HG03342 (cell line): ENCODE measurements around the gene GTF3C4.
A peak's percentile ranks its signal among the peaks of the same experiment; 100 is the strongest.

ENCODE experiments used
- ATAC-seq: cut with Tn5 transposase; IDR thresholded peaks from one replicate; pipeline ENCODE4 v1.9.1; 2021; ENCODE audit warnings: mild to moderate bottlenecking, moderate library complexity; ENCODE audit not compliant: unreplicated experiment

The GTF3C4 gene, protein sequence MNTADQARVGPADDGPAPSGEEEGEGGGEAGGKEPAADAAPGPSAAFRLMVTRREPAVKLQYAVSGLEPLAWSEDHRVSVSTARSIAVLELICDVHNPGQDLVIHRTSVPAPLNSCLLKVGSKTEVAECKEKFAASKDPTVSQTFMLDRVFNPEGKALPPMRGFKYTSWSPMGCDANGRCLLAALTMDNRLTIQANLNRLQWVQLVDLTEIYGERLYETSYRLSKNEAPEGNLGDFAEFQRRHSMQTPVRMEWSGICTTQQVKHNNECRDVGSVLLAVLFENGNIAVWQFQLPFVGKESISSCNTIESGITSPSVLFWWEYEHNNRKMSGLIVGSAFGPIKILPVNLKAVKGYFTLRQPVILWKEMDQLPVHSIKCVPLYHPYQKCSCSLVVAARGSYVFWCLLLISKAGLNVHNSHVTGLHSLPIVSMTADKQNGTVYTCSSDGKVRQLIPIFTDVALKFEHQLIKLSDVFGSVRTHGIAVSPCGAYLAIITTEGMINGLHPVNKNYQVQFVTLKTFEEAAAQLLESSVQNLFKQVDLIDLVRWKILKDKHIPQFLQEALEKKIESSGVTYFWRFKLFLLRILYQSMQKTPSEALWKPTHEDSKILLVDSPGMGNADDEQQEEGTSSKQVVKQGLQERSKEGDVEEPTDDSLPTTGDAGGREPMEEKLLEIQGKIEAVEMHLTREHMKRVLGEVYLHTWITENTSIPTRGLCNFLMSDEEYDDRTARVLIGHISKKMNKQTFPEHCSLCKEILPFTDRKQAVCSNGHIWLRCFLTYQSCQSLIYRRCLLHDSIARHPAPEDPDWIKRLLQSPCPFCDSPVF

DNA sequence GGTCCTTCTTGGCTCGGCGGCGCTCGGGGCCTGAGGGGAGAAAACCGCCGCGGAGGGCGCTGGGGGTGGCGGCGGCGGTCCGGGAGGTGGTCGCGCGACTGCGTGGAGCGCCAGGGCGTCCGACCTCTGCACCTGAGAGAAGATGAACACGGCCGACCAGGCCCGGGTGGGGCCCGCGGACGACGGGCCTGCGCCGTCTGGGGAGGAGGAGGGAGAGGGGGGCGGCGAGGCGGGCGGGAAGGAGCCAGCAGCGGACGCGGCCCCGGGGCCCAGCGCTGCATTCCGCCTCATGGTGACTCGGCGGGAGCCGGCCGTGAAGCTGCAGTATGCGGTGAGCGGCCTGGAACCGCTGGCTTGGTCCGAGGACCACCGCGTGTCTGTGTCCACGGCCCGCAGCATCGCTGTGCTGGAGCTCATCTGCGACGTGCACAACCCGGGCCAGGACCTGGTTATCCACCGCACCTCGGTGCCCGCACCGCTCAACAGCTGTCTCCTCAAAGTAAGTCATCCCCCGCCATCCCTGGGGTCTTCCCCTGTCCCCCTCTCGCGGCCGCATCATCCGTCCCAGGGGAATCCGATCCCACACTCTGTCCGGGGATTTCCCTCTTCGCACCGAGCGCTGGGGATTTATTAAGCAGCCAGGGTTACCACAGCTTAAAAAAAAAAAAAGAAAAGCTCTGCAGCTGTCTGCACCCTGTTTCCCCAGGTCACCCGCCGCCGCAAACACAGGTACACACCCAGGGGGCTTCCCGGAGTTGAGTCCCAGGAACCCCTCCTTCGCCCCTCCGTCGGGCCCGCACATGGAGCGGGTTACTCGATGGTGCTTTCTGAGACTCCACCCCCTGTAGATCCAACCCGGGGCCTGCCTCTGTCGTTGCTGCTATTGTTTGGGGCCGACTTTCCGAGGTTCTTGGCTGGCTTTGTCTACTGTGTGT, at the start of gene GTF3C4:
Gene GTF3C4, plus strand, starts transcription at position 8 of the 935 bp plus-strand sequence. Its CDS starts 135 bp downstream, at position 143.
- ATAC-seq, result peak; percentile 46

DNA sequence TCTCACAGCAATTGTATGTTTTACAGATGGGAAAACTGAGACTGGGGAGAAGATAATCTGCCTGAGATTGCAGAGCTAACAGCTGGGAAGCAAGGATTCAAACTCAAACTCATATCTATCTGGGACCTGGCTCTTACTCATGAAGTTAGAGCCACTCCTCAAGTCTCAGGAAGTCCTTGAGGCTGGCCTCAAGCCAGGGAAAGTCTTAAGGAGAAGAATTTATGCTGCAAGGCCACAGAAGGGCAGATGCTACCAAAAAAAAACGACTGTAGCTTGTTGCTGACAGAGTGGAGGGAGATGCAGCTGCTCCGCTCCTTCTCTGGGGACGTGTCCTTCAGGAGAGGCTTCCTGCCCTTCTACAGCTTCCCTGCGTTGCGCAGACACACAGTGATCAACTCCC, 48.1 kb upstream of the GTF3C4 start:
- no peak for ATAC-seq

DNA sequence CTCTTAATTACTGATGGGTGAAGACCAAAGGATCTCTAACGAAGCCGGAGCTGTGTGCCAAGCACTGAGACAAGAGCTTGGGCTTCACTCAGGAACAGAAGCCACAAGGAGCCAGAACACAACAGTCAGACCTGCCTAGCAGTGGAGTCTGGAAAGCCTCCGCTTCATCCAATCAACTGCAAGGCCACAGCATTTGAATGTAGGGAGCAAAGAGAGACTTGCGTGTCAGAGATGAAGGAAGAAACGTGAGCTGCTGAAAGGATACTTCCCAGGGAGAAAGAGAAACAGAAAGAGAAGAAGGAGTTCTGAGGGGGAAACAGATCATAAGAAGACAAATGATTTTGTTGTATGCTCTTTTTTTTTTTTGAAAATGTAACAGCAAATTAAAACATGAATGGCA, 44.0 kb upstream of the GTF3C4 start:
- no peak for ATAC-seq

DNA sequence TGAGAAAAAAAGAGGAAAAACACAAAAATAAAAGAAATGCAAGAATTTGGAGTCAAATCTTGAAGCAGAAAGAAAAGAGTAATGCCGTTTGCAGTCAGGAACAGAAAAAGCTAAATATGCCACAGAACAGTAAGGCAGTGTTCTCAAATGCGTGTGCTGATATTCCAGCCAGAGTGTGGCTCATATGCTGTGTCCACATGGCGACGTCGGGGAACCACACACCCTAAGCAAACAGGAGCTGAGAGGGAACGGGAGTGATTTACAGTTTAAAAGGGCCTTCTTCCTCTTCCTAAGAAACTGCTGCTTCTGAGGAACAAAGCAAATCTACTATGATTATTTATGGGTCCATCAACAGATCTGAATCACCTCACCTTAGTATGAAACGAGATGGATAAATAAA, 43.2 kb upstream of the GTF3C4 start:
- no peak for ATAC-seq

DNA sequence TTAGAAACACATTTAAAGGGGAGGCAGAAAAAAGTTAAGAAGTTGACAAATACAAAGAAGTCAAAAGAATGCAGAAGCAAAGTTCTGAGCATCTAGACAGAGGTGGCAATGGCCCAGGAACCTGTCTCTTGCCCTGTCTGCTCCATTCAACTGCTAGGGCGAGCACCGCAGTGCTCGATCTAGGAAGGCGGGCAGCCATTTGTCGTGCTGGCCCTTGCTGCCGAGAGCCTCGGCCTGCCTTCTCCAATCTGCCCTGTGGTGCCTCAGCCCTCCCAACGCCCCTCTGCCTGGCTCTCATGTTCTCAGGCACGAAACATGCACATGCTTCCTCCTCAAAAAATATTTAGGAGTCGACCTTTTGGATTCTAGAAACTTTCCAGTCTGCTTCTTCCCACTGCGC, 42.7 kb upstream of the GTF3C4 start:
- no peak for ATAC-seq

DNA sequence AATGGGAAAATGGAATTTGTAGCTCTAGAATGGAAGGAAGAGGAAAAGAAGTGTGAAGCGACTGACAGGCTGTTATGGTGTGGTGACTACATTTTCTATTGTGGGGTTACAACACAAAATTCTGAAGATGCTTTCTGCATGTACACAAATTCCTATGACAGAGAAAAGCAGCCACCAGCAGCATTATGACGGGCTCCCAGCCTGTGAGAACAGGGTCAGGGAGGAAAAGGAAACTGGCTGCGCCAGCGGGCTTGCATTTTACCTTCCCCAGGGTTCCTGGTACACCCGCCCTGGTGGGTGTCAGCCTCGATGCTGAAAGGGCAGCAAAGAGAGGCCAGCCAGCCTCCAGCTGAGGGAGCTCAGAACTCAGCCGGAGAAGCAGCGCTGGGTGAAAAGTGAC, 41.5 kb upstream of the GTF3C4 start:
- ATAC-seq, result no peak

DNA sequence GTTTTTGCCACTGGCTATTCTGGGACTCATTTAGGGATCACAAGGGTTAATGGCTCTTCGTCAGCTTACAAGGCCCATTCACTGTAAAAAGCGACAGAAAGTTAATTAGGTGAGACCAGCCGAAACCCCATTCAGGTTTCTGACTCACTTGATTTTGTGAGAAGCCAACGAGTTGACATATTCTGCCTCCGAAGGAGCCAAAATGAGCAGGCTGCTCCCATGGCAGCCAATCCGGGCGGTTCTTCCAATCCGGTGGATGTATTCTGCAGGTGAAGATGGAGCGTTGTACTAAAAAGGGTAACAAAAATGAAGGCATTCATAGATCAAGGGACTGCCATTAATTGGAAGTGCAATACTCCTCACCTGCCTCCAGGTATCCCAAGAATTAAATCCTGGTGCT, 40.1 kb upstream of the GTF3C4 start:
- no peak for ATAC-seq

DNA sequence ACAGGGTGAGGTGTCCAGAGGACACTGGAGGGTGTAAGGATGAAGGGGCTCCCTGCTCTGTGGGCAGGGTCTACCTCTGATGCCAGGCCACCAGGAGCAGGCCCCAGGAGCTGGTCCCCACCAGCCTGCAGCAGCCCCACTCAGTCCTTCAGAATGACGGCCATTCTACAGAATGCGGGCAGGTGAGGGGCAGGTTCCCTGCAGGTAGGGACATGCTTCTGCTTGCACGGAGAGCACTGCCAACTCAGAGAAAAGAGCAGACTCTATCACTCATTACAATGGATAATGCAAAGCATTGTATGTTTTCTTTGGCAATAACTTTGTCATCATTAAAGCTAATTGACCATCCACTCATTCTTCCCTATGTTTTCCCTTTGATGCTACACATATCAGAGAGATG, 39.5 kb upstream of the GTF3C4 start:
- ATAC-seq, result no peak

- ATAC-seq, result no peak
Observed at GRCh38 chr9:132631280-132631679, 39.0 kb upstream of the GTF3C4 start.

DNA sequence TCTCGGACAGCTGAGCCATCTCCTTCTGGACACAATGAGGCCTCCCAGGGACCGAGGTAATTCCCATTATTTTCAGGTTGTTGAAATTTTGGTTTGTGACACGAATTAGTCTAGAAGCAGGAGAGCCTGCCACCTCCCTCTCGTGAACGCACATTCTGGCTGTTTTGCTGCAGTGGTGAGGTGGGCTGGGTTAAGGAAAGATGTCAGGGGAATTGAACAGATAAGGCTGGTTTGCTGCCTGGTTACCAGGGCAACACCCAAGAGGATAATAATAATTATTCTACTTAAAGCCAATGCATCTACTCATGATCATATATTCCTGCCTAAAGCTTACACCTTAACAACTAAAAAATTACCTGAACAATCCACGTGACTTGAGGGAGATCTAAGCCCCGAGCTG, 38.6 kb upstream of the GTF3C4 start:
- no peak for ATAC-seq

GRCh38 chr9:132632413-132633129, 37.7 kb upstream of the GTF3C4 start:
- ATAC-seq, result no peak

GRCh38 chr9:132634327-132634726, 35.9 kb upstream of the GTF3C4 start:
- no peak for ATAC-seq

DNA sequence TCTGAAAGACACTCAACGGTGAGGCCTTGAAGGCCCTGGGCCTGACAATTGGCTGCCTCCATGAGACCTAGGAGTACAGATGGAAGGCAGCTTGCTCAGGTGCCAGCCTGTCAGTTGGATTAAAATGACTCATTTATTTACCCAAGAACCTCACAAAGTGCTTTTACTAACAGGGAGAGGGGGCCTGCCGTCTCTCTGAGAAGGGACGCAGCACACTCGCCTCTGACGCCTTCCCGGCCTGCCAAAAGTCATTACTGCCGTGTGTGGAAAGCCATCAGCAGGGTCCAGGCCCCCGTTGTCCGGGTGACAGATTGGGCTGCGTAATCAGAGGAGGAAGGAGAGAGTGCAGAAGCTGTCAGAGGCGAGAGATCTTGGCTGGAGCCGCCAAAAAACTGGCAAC, 32.9 kb upstream of the GTF3C4 start:
- no peak for ATAC-seq

DNA sequence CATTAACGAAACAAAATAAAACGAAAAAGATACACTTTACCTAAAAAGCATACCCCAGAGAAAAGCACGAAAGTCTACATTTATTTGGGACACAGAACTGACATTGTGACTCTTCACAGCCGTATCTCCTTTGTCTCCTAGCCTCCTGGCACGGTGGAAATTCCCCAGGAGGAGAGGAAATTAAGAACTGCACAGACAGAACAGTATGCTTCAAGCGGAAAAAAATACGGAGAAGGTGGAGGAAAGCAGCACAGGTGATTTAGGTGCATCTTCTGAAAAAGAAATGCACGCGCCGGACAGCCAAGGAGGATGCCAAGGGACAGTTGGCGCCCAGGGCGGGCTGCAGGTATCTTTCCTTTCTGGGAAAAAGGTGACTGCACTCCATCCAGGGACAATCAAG, 32.5 kb upstream of the GTF3C4 start:
- no peak for ATAC-seq

DNA sequence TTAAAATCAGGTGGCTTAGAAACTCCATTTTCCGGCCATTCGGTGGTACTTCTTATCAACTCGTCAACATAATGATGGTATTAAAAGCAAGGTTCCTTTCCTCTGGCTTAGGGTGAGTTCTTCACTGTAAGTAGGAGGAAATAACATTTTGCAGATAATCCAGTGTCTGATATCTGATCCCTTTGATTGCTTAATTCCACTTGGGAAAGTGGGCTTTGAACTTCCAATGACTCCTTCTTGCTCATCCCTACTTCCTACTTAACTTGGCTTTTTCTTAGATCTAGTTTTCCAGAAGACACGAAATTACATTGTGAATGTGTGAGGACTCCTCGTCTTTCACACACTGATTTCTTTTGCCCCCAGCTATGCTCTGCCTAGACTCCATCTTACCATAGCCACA, 32.0 kb upstream of the GTF3C4 start:
- no peak for ATAC-seq

DNA sequence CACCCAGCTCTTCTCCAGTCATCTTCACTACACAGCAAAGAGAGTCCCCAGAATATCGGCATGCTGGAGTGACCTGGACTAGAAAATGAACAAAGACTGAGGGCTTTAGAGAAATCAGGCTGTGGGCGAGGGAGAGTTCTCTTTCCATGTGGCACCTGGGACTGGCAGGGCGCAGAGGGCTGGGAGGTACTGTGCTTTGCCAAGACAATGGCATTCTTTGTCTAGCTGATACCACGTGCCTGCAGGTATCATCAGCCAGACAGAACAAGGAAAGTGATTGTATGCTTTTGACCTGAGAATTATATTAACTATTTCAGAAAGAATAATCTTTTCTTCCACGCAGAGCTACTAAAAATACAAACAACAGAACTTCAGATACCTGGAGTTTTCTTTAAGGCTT, 30.9 kb upstream of the GTF3C4 start:
- no peak for ATAC-seq

DNA sequence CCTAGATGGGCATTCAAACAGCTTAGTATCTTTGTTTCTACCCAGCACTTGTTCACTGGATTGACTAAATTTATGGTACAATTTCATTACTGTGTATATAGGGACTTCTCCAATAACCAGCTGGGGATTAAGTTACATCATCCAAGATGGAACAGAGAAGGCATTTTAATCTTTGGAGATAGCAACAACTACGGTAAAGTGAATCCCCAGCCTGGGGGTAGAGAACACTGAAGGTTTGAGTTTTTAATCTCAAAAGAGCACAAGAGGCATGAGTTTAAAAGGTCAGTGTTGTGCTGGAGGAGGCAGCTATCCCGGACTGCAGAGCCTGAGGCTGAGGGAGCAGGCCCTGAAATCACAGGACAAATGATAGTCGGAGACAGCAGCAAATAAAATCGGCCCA, 29.0 kb upstream of the GTF3C4 start:
- ATAC-seq, result no peak

GRCh38 chr9:132644251-132644650, 26.0 kb upstream of the GTF3C4 start:
- no peak for ATAC-seq

- ATAC-seq, result no peak
Observed at GRCh38 chr9:132645306-132645705, 25.0 kb upstream of the GTF3C4 start.

DNA sequence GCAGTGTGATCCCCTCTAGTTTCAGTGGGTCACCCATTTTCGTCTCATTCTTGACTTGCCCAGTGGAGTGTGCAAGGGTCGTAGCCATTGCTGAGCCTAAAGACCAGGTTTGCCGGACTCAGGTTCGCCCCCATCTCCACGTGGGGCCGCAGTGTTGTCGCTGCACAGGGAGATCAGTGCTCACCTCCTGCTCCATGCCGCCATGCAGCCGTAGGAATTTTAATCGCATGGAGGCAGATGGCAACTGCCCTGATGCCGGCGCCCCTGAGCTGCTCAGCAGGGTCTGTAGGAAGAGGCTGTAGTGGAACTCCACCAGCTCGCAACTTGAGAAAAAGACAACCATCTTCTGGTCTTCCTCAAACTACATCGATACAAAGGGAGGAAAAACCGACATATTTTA, 24.6 kb upstream of the GTF3C4 start:
- no peak for ATAC-seq

DNA sequence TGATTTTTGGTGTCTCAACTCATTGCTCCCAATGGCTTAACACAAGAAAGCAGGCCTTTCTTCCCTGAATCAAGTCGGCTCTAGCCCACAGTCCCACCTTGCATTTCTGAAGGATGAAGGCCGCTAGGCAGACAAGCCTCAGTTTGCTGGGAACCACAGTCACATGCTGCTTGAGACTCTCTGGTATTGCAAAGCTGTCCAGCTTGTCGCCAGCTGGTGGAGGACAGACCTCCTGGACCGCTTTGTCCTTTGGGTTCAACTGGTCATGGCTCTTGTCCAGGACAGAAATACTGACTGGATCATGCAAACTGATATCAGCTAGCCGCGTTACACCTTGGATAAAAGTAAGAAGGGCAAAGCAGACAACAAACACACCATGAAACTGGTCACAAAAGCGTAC, 23.5 kb upstream of the GTF3C4 start:
- ATAC-seq, result no peak
